Measurements from ENCODE around the gene TBC1D8. TPM values are rescaled to one million over a fixed set of nuclear protein-coding genes. Genes with fewer than 3 reads are reported as not detected.

TBC1D8 gene
- total RNA-seq, 2 donors from 2014 or later: 16.1 to 37.3 TPM

DNA sequence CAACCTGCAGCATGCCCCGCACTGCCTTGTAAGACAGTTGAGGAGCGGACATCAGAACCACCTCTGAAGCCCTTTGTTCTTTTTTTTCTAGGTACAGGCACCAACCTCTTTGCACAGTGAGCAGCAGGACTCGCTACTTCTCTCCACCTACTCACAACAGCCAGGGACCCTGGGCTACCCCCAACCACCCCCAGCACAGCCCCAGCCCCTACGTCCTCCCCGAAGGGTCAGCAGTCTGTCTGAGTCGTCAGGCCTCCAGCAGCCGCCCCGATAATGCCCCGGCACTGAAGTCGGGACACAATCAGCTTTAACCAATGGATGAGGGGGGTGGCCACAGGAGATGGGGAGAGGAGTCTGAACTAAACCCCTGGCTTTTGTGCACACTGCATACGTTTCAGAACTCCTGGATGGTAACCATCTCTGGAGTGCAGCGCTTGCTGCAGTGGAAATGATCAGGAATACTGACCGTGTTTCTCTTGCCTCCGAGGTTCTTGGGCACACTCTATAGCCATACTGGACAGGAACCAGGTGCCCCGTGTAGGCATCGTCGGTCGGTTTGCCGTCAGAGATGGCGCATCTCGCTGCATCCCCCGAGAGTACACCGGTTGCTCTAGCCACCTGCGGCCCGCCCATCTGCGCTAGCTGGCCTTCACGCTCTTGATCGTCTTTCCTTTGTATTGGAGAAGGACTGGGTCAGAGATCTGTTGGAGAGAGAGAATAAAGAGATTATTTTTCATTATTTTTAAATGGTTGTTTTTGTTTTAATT is 155.7 kb downstream of the TBC1D8 start:
- intact Hi-C loops (cut with DNase I, micrococcal nuclease): no loop called here
- no peak for ATAC-seq
- no peak for DNase-seq

DNA sequence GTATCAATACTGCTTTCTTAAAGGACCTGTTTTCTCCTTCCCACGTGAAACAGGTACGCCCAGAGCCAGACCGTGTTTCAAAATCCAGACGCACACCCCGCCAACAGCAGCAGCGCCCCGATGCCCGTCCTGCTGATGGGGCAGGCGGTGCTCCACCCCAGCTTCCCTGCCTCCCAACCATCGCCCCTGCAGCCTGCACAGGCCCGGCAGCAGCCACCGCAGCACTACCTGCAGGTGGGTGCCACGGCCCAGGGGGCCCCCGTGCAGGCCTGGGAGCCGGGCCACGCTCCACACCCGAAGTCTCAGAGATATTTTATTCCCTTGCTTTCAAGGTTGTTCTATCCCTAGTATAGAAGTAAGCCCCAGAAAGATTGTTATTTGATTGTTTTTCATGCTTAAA is 157.9 kb downstream of the TBC1D8 start:
- no peak for DNase-seq
- intact Hi-C loops (cut with DNase I, micrococcal nuclease): no loop called here
- ATAC-seq: no peak

DNA sequence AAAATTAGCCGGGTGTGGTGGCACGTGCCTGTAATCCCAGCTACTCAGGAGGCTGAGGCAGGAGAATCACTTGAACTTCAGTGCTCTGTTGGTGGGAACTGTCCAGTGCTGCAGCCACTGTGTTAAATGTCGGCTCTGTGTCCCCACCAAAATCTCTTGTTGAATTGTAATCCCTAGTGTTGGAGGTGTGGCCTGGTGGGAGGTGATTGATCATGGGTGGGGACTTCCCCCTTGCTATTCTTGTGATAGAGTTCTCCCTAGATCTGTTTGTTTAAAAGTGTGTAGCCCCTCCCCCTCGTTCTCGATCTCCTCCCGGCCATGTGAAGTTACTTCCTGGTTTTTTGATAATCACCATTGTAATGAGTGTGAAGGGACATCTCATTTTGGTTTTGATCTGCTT is 158.9 kb downstream of the TBC1D8 start:
- DNase-seq: no peak
- ATAC-seq: peak; percentile 17
- intact Hi-C loops (cut with DNase I, micrococcal nuclease): no loop called here

DNA sequence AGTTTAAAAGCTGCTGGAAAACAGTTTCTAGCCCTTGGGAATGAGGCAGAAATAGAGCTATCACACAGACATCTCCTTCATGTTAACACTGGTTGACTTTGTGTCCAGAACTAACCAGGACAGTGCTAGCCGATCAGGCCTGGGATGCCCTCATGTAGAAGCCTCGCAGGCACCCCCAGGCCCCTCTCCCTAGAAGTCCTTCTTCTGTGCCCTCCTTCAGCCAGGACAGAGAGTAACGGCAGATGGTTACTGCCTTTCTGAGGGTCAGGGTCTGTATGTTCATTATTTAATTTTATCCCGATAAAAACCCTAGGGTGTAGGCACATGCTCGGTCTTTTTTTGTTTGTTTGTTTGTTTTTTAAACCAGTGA is 159.8 kb downstream of the TBC1D8 start:
- intact Hi-C loops (cut with DNase I, micrococcal nuclease): no loop called here
- ATAC-seq (no peak), DNase-seq (no peak)

DNA sequence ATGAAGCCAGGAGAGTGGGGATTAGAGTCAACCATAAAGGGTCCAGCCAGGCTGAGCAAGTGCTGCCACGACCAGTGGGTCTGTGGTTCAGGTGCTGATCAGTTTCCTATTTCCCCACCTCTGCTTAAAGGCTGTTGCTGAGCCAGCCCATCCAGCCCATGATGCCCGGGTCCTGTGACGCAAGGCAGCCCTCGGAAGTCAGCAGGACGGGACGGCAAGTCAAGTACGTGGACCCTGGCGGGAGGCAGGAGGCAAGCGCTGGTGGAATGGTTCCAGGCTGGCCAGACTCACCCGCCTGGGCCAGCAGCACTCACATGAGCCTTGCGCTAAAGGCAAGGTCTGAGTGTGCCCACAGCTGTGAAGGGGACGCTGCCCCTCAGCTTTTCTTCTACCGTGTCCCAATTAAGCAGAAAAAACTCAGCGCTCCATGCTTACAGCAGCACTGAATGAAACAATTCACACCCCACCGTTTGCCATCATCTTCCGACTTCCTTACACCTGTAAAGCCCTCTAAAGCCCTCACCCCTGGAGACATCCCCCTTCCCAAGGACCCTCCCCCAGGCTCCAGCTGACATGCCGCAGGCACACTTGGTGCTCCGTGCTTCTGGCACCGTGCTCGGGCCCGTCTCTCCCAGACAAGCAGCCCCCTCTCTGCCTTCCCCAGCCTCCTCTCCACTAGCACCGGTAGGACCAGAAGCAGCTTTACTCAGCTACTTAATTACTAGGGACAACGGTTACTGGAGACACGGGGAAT is 160.4 kb downstream of the TBC1D8 start:
- no peak for ATAC-seq
- intact Hi-C loops (cut with DNase I, micrococcal nuclease): no loop called here

DNA sequence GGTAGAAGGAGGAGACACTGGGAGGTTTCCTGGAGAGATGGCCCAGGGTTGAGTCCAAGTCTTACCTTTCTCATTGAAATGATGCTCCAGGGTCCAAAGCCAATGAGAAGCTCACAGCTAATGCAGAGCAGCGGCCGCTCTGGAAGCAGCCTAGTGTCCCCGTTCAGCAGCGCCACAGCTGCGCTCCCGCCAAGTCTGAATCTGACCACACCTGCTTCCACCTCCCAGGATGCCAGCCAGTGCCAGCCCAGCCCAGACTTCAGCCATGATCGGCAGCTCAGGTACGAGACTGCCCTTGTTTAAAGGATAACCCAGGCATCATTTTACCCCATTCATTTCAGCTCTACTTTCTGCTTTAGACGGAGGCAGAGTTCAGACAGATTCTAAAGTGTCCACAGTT is 161.0 kb downstream of the TBC1D8 start:
- DNase-seq (no peak), ATAC-seq (no peak)
- intact Hi-C loops (cut with DNase I, micrococcal nuclease): no loop called here

More for the DNA sequence above, 160.4 kb downstream of the TBC1D8 start:
- DNase-seq: no peak

DNA sequence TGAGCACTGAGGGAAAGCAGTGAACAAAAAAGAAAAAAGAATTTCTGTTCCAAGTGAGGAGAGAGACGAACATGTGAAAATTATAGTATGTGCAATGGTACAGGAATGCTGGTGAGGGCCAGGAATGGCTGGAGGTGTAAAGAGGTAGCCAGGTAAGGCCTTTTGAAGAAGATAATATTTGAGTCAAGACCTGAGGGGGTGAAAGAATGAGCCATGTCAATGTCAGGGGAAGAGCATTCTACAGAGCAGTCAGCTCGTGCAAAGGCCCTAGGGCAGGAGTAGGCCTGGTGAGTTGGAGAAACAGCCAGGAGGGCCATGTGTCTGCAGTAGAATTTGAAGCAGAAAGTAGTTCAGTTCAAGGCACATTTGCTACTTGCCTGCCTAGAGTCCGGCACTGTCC is 161.5 kb downstream of the TBC1D8 start:
- ATAC-seq (no peak), DNase-seq (no peak)
- intact Hi-C loops (cut with DNase I, micrococcal nuclease): loop anchor here (5.0 to 10.0 kb wide), 2 partner anchors 375 to 382 kb away; no protein-coding TSS in a partner anchor

DNA sequence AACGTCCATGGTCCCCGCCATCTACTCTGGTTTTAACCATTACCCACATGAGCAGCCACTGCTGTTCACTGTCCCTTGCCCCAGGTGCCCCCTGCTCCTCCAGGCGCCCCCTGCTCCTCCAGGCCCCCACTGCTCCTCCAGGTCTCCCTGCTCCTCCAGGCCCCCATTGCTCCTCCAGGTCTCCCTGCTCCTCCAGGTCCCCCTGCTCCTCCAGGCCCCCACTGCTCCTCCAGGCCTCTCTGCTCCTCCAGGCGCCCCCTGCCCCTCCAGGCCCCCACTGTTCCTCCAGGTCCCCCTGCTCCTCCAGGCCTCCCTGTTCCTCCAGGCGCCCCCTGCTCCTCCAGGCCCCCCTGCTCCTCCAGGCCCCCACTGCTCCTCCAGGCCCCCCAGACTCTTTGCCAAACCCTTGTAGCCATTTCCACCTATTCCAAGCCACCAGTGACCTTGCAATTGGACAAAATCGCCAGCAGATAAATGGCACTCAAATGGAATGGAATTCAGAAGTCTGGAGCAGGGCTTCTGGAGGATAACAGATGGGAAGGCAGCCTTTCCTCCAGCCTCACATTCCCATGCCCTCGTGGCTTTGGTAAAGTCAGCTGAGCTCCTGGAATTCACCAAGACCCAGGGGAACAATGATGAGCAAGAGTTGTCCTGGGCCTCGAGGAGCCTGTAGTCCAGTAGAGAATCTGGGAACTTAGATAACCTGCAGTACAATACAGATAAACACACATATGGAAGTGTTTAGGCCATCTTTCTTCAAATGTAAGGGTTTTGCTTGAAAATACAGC is 162.4 kb downstream of the TBC1D8 start:
- intact Hi-C loops (cut with DNase I, micrococcal nuclease): loop anchor here (5.0 to 10.0 kb wide), 2 partner anchors 374 to 382 kb away; no protein-coding TSS in a partner anchor
- no peak for DNase-seq
- ATAC-seq: no peak

DNA sequence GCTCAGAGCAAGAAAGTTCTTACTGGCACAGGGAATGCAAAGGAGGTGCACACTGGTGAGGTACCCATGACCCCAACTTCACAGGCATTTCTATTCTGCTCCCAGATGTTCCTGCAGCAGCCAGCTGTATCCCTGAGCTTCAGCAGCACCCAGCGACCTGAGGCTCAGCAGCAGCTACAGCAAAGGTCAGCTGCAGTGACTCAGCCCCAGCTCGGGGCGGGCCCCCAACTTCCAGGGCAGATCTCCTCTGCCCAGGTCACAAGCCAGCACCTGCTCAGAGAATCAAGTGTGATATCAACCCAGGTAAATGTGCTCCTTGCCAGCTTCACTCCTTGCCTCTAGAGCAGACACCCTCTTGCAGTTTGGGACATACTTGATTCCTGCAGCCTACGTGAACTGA is 163.2 kb downstream of the TBC1D8 start:
- DNase-seq (no peak), ATAC-seq (no peak)
- intact Hi-C loops (cut with DNase I, micrococcal nuclease): loop anchor here (5.0 to 10.0 kb wide), 2 partner anchors 373 to 381 kb away; no protein-coding TSS in a partner anchor

DNA sequence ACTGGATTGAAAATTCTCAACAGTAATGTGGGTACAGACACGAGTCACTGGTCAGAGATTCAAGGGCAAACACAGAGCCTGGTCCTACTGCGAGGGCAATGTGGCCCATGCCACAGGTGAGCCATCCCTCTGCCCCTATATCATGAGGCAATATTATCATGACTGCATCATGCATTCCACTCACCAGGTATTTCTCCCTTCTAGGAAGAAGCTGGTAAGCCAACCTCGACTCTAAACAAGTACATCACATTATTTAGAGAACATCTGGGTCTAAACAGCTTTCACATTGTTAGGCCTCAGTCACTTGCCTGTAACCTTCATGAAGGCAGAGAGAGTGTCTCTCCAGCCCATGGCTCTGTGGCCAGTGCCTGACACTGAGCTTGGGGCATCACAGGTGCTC is 163.6 kb downstream of the TBC1D8 start:
- intact Hi-C loops (cut with DNase I, micrococcal nuclease): loop anchor here (5.0 to 10.0 kb wide), 2 partner anchors 373 to 380 kb away; no protein-coding TSS in a partner anchor
- ATAC-seq (no peak), DNase-seq (no peak)

DNA sequence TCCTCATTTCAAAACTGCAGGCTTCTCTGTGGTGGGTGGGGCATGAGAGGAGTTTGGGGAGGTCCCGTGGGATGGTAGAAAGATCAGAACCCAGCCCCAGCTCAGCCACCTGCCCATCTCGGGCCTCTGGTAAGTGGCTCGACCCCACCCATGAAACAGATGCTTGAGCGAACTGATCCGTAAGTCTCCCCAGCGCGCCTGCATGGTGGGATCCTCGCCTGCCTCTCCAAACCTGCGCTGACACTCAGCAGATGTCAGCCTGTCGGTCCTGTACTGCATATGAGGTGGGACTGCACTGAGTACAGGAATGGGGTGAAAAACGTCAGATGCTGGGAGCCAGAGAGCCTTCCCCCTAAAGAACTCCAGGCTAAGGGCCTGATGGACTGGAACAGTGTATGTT is 165.0 kb downstream of the TBC1D8 start:
- DNase-seq: no peak
- ATAC-seq: no peak
- intact Hi-C loops (cut with DNase I, micrococcal nuclease): loop anchor here (5.0 to 10.0 kb wide), 2 partner anchors 371 to 379 kb away; no protein-coding TSS in a partner anchor

DNA sequence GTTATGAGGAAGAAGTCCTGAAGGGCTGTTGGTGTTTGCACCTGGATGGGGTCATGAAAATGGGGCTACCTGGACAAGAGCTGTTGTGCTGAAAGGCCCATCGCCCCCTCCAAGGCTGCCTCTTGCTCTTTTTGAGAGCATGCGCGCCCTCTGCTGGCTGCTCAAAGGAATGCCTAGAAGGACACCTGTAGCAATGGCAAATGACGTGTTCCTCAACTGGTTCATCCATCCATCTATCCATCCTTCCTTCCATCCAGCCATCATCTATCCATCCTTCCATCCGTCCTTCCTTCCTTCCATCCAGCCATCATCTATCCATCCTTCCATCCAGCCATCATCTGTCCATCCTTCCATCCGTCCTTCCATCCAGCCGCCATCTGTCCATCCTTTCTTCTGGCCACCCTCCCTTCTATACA is 166.3 kb downstream of the TBC1D8 start:
- ATAC-seq (peak; percentile 79), DNase-seq (peak; percentile 58 to 76)
- intact Hi-C loops (cut with DNase I, micrococcal nuclease): loop anchor here (2.0 to 10.0 kb wide), 3 partner anchors 254 to 378 kb away; no protein-coding TSS in a partner anchor

DNA sequence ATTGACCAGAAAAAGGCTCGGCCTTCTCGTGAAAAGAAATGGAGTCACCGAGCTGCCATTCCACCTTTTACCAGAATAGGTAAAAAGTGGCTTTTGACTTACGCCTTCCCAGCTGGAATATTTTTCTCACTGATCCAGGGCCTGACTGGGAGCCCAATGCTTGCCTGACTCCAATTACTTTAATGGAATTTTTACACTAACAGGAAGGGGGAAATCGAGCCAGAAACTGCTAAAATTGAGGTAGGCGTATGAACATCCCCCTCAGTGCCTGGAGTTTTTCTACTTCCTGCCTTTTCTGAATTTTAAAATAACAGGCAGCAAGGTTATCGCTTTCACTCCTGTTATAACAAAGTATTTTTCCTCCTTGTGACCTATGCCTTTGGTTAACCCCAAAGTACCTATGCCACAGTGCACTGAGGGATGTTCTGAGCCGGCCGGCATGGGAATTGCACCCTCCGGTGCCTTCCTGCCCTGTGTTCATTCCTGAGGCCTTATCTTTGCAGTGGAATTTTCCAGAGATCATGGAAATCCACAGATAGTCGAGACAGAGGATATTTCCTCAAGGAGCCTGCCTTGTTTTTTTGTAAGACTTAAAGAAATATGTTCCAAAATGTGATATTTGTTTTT is 167.4 kb downstream of the TBC1D8 start:
- intact Hi-C loops (cut with DNase I, micrococcal nuclease): loop anchor here (2.0 to 10.0 kb wide), 2 partner anchors 253 to 369 kb away; no protein-coding TSS in a partner anchor
- ATAC-seq (no peak), DNase-seq (no peak)

DNA sequence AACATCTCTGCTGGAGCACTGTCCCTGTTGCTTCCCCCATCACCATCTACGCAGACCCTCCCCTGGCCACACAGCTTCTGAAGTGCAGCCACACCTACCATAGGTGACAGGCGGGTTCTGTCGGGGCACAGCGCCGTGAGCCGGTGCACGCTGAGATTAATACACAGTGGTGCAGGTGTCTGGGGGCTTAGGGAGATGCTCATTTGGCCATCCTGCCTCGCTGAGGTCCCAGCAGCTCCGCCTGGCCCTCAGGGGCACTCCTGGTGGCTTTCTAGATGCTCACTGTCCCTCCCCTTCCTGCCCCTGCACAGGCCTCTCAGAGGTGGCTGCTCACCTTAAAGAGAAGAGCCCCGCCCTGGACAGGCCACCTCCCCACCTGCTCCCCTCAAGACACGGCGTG is 168.0 kb downstream of the TBC1D8 start:
- DNase-seq (no peak), ATAC-seq (no peak)
- intact Hi-C loops (cut with DNase I, micrococcal nuclease): loop anchor here in 1 of 2 donors (10.0 kb wide), 1 partner anchor 368 kb away; no protein-coding TSS in a partner anchor

DNA sequence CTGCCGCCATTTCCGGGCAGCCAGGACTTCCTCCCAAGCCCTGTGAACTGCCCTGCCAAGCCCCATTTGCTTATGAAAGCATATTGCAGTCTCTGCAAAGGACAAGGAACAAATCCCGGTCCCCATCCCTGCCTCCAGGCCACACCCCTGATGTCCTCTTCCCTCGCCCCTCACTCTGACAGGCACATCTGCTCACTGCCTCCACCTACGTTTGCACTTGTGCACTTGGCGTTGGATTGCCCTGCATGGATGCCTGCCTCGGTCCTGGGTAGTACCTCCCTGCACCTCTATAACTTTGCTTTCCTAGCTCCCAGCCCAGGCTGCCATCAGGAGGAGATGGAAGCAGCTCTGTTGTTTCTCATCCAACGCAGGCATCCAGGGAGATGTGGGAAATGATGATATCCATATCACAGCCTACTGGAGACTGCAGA is 168.7 kb downstream of the TBC1D8 start:
- no peak for ATAC-seq
- DNase-seq: no peak
- intact Hi-C loops (cut with DNase I, micrococcal nuclease): loop anchor here in 1 of 2 donors (10.0 kb wide), 1 partner anchor 368 kb away; no protein-coding TSS in a partner anchor

DNA sequence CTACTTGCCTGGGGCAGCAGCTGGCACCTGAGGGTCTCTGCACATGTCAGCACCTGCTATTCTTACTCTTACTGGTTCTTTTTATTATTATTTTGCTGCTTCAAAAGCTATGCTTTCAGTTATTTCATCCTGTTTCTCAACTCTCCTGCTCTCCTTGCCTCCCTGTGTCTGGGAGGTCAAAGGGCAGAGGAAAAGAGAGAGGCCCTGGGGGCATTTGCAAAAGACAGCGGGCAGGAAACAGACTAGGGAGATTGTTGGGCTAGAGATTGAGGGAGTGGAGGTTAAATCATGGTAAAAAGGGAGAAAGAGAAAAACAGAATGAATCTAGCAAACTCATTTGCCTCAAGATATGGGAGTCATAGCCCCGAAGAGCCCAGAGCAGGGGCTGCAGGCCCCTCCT is 170.2 kb downstream of the TBC1D8 start:
- intact Hi-C loops (cut with DNase I, micrococcal nuclease): loop anchor here in 1 of 2 donors (10.0 kb wide), 1 partner anchor 366 kb away; no protein-coding TSS in a partner anchor
- no peak for DNase-seq

DNA sequence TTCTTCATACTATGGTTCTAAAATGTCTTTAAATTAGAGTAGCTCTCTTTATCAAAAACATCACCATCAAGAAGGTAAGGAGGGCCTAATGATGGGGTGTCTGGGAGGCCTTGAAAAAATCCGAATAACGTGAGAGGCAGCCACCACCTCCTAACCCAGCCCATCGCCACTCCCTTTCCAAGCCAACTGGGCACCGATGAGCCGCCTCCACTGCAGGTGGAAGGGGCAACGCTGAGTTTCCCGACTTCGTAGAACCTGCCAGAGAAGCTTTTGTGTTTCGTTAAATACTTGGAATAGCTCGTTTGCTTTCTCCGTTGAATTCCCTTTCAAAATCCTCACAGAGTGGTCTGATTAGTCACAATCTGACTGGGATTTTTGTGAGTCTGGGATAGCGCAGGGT is 171.1 kb downstream of the TBC1D8 start:
- no peak for ATAC-seq

More for the DNA sequence above, 170.2 kb downstream of the TBC1D8 start:
- ATAC-seq: no peak

DNA sequence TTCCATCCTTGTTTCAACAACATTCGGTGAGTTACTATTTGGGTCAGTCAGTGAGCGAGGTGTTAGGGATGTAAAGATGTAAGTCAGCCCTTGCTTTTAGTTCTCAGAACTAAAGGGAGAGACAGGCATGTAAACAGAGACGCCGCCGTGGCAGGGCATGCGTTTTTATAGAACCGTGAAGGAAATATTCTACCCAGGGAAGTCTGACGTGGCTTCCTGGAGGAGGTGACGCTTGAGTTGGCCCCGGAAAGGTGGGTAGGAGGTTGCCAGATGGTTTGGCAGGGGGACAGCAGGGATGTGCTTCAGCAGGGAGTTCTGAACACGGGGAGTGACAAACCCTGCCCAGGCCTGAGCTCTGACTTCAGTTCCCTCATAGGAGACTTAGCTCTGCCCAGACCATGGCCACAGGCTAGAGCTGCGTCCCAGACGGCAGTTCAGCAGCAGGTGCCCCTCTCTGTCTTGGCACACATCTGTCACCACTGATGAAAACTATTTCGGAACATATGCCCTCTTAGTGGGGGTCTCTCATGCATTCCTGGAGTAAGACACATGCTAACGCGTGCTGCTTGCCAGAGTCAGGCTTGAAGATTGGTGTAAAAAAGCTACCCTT is 172.5 kb downstream of the TBC1D8 start:
- ATAC-seq (no peak), DNase-seq (no peak)
- intact Hi-C loops (cut with DNase I, micrococcal nuclease): no loop called here

More for the DNA sequence above, 171.1 kb downstream of the TBC1D8 start:
- intact Hi-C loops (cut with DNase I, micrococcal nuclease): loop anchor here in 1 of 2 donors (10.0 kb wide), 1 partner anchor 365 kb away; no protein-coding TSS in a partner anchor
- no peak for DNase-seq
